ENCODE results near the gene NHERF2. TPM values are rescaled to one million over a fixed set of nuclear protein-coding genes. Genes with fewer than 3 reads are reported as not detected.

The NHERF2 gene
- total and polyA plus RNA-seq, 9 of the 15 experiments (the other 6 are each of a cell fraction or from before 2014, with no cell fraction given) = 0.15 to 42.0 (median 12.5) TPM

- peaks cover 28% of the 10 kb centered on the region; the same call in 1 of the 3 replicates for H3K36me3 ChIP-seq (ENCODE audit: control insufficient read depth, insufficient read depth, low read length)
- no peaks in the 10 kb centered on the region for H3K9me1 ChIP-seq (ENCODE audit: control insufficient read depth, insufficient read depth, low read length)
- no peaks in the 10 kb centered on the region for H3K79me2 ChIP-seq (ENCODE audit: control insufficient read depth, insufficient read depth, low read length)
- TF ChIP-seq HDAC8 (tag; IDR thresholded peaks at IDR 0.05) (no peak), ZNF778 (CRISPR knock-in tag; IDR thresholded peaks at IDR 0.05) (no peak), SMARCC2 (IDR thresholded peaks at IDR 0.05; ENCODE audit: low read depth) (no peak), RAD51 (IDR thresholded peaks at IDR 0.05; ENCODE audit: borderline replicate concordance, low read depth) (no peak), POLR2H (tag; IDR thresholded peaks at IDR 0.05; ENCODE audit: low read depth) (no peak), SLC30A9 (CRISPR knock-in tag; IDR thresholded peaks at IDR 0.05) (no peak), MEF2D (tag; conservative IDR thresholded peaks at IDR 0.05; ENCODE audit: low read depth) (no peak), ZNF780A (CRISPR knock-in tag; IDR thresholded peaks at IDR 0.05) (no peak), THAP7 (CRISPR knock-in tag; IDR thresholded peaks at IDR 0.05) (no peak), KLF10 (CRISPR knock-in tag; IDR thresholded peaks at IDR 0.05) (no peak), SUPT5H (IDR thresholded peaks at IDR 0.05) (no peak), KLF16 (IDR thresholded peaks at IDR 0.05) (no peak), TAF7 (tag; IDR thresholded peaks at IDR 0.05) (no peak), HBP1 (CRISPR knock-in tag; IDR thresholded peaks at IDR 0.05) (no peak), SRSF3 (IDR thresholded peaks at IDR 0.05; ENCODE audit: insufficient read depth, low read length) (no peak), NFIX (CRISPR knock-in tag; IDR thresholded peaks at IDR 0.05; ENCODE audit: low read depth) (no peak), MCM7 (IDR thresholded peaks at IDR 0.05) (no peak)
- TF ChIP-seq, protein P1, sequence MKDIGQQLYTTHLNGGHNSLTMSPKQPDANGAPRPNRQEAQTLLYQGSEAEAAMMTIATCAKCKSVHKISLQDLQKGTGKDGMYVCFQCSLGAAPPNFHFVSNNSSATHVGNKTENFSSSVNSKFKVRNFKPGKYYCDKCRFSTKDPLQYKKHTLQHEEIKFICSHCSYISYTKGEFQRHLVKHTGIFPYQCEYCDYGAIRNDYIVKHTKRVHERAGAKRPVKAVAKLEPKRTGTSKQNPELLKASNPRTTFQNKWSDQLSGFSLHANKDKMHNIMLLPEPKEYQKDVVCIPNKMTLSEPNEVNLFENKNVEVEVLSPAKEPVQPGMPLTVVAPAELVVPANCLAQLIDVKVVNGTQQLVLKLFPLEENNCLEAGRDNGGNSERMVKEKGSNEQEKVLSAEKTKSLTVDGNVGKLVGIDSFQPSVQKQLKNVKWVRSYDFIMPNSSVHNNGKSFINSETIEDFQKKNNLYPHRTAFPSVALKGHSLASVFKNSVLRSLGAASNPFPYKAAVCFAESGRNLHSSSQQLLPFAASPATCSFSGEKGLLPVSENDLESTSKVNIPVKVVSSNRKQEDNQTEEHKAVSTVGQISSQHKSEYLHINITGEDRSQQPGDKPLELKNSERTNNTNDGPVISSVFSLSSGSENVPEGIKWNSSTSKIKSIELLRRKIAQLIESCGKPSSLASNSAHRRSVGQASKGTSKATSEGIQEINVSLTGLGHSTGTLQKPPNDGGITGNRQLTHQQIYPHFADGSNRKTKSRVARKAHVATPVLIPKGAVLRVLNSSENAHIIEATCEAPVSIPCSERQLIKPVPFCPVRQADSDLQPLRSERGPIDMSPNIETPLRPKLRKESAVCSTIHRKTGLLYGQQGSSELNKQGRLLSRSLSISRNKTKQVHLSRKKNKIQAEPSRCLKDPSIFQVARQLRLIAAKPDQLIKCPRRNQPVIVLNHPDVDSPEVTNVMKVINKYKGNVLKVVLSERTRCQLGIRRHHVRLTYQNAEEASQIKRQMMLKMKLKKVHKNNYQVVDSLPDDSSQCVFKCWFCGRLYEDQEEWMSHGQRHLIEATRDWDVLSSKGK (CRISPR knock-in tag; IDR thresholded peaks at IDR 0.05) = no peak
- ATAC-seq (no peak), DNase-seq (ENCODE audit: extremely low read depth in 1 of 4, low spot score in 3 of 4) (no peak), FAIRE-seq (no peak)
- H3K27ac ChIP-seq (ENCODE audit: extremely low read depth, low read depth, low read length) = no peak overlapping the region
- BruUV-seq (replicated peaks) = no TSS peak
- ChIA-PET CTCF (ENCODE audit: low intra/inter-chr PET ratio) (no interaction called here), POLR2A (no interaction called here)
- no peaks in the 10 kb centered on the region for H3K9me3 ChIP-seq (replicated peaks; ENCODE audit: control insufficient read depth, insufficient read depth, low read depth, low read length)
- peaks cover 4% of the 10 kb centered on the region; the same call in 1 of the 2 replicates for H4K20me1 ChIP-seq (replicated peaks; ENCODE audit: control insufficient read depth, insufficient read depth, low read length)
- no peak overlapping the region for H2AFZ ChIP-seq (ENCODE audit: low read depth, low read length)
- no peak overlapping the region for H3K4me2 ChIP-seq (ENCODE audit: insufficient read depth, low read length)
- no peaks in the 10 kb centered on the region for H3K27me3 ChIP-seq (ENCODE audit: control insufficient read depth in 2 of 2, insufficient read depth in 2 of 2, low read length in 2 of 2)
- WGBS (ENCODE audit: insufficient coverage, low coverage, missing lambda C conversion rate) = 83% methylated on average over 13 of the region's 13 CpGs
- H3K4me3 ChIP-seq = no peak overlapping the region
- in situ Hi-C loops (cut with MboI) (no loop called here), intact Hi-C loops (cut with micrococcal nuclease) (no loop called here)
- peaks cover 0 to 48% of the 10 kb centered on the region in 2 experiments; a peak in 2 of 5 replicates for H3K4me1 ChIP-seq (replicated peaks in 1 of 2; ENCODE audit: control insufficient read depth in 2 of 2, insufficient read depth in 2 of 2, low read length in 2 of 2)
- no peak overlapping the region; a peak in 1 of 4 replicates for H3K9ac ChIP-seq (ENCODE audit: insufficient read depth in 1 of 2, low read depth in 2 of 2, low read length in 2 of 2)
These were observed 31.7 kb downstream of the NHERF2 start for GRCh38 chr16:2058420-2058819.

All from K562 (cell line).